Mammary epithelial cell (primary cell): Measurements from ENCODE around the gene ART1.

Source experiments
- EZH2 ChIP-seq: IDR thresholded peaks from 2 replicates; pipeline ENCODE4 v1.6.1; 2012; ENCODE audit warnings: low read length, inconsistent platforms, borderline replicate concordance
- TF ChIP-seq, protein P1 (sequence below), 2 donors: IDR thresholded peaks in 1 of 2; conservative IDR thresholded peaks in 1 of 2; 2 replicates each; pipeline ENCODE4 v1.5.1; 2011 to 2012; ENCODE audit warnings: inconsistent platforms in 2 of 2, low read length in 2 of 2, mild to moderate bottlenecking in 2 of 2, control low read depth in 1 of 2, low read depth in 1 of 2; ENCODE audit not compliant: insufficient read depth in 1 of 2; ENCODE audit errors: extremely low read depth in 1 of 2

GRCh38 chr11:3639841-3640240 lies 5.1 kb upstream of the ART1 start:
- TF ChIP-seq, protein P1, sequence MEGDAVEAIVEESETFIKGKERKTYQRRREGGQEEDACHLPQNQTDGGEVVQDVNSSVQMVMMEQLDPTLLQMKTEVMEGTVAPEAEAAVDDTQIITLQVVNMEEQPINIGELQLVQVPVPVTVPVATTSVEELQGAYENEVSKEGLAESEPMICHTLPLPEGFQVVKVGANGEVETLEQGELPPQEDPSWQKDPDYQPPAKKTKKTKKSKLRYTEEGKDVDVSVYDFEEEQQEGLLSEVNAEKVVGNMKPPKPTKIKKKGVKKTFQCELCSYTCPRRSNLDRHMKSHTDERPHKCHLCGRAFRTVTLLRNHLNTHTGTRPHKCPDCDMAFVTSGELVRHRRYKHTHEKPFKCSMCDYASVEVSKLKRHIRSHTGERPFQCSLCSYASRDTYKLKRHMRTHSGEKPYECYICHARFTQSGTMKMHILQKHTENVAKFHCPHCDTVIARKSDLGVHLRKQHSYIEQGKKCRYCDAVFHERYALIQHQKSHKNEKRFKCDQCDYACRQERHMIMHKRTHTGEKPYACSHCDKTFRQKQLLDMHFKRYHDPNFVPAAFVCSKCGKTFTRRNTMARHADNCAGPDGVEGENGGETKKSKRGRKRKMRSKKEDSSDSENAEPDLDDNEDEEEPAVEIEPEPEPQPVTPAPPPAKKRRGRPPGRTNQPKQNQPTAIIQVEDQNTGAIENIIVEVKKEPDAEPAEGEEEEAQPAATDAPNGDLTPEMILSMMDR (conservative IDR thresholded peaks at IDR 0.05 in 1 of 2, IDR thresholded peaks at IDR 0.05 in 1 of 2; ENCODE audit: extremely low read depth in 1 of 2, insufficient read depth in 1 of 2, low read depth in 1 of 2, low read length in 2 of 2) = no peak
- TF ChIP-seq EZH2 = no peak
